IPS-18a (cell line): ENCODE measurements around the gene TAS1R3.
A peak's percentile ranks its signal among the peaks of the same experiment; 100 is the strongest.

Source experiments
- H3K27ac ChIP-seq: one replicate; pipeline ENCODE4 v1.5.1; 2013; ENCODE audit warnings: low read length
- H3K27me3 ChIP-seq: one replicate; pipeline ENCODE4 v1.6.1; 2013; ENCODE audit warnings: mild to moderate bottlenecking, low read length; ENCODE audit not compliant: control insufficient read depth, insufficient read depth
- H3K36me3 ChIP-seq: one replicate; pipeline ENCODE4 v1.6.1; 2013; ENCODE audit warnings: low read depth, low read length; ENCODE audit not compliant: control insufficient read depth
- H3K4me1 ChIP-seq: one replicate; pipeline ENCODE4 v1.6.1; 2013; ENCODE audit warnings: low read depth, low read length; ENCODE audit not compliant: control insufficient read depth
- H3K4me3 ChIP-seq: one replicate; pipeline ENCODE4 v1.5.1; 2013; ENCODE audit warnings: low read length
- H3K9ac ChIP-seq: one replicate; pipeline ENCODE4 v1.6.1; 2013; ENCODE audit warnings: mild to moderate bottlenecking, low read length, moderate library complexity
- H3K9me3 ChIP-seq: one replicate; pipeline ENCODE4 v1.6.1; 2013; ENCODE audit warnings: low read depth, low read length; ENCODE audit not compliant: control insufficient read depth

The TAS1R3 gene

DNA sequence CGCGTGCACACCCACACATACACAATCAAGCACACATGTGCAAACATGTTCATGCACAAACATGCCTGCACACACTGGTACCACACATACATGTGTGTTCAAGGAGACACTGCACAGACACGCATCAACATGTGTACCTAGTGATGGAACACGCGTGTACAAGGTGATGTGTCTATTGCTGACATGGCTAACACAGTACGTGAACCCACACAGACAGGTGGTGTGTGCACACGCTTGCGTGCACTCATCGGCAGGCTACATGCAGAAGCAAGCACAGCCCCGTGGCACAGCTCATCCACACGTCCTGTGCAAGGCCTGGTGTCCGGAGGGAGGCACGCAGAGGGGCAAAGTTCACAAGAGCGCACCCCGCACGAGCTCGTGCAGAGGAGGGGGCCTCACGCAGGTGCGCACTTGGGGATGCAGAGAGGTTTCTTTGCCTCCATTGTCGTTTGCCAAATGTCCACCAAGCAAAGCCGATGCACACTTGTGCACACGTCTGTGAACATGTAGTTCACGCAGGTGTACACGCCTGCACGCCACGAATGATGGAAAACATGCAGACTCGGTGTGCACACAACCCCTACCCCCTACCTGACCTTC lies 24.3 kb upstream of the TAS1R3 start:
- Histone ChIP-seq H3K4me3 (peak overlapping the region; percentile 61), H3K27me3 (peaks cover 6% of the 10 kb centered on the region), H3K4me1 (peaks cover 23% of the 10 kb centered on the region), H3K27ac (no peak overlapping the region), H3K36me3 (peaks cover 9% of the 10 kb centered on the region), H3K9ac (peak overlapping the region; percentile 46), H3K9me3 (no peaks in the 10 kb centered on the region)

DNA sequence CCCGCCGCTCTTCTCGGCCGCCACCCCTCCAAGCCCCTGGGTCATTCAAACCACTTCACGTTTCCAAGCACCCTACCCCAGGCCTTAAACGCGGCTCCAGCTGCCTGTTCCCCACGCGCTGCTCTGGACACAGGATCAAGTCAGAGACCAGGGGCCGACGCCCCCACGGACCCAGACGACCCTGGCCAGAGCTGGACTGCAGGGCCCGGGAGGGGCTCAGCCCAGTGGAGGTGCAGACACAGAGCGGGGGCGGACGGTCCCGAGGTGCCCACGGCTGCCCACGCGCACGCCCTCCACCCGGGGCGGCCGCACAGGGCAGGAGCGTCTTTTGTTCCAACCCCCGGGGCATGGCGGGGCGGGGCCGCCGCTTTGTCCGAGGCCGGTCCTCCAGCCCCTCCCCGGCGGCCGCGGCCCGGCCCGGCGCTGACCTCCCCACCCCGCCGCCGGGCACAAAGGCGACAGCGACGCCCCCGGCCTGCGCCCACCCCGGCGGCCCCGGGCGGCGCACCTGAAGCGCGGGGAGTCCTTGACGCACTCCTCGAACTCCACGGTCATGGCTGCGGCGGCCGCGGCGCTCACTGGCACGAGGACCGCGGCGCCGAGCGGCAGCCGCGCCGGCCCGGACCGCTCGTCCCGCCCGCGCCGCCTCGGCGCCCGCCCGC lies 23.7 kb upstream of the TAS1R3 start:
- no peaks in the 10 kb centered on the region for H3K9me3 ChIP-seq
- H3K27me3 ChIP-seq, result peaks cover 6% of the 10 kb centered on the region
- no peak overlapping the region for H3K27ac ChIP-seq
- H3K36me3 ChIP-seq, result peaks cover 10% of the 10 kb centered on the region
- H3K4me1 ChIP-seq, result peaks cover 23% of the 10 kb centered on the region
- peak overlapping the region; percentile 46 for H3K9ac ChIP-seq
- H3K4me3 ChIP-seq, result peak overlapping the region; percentile 61

DNA sequence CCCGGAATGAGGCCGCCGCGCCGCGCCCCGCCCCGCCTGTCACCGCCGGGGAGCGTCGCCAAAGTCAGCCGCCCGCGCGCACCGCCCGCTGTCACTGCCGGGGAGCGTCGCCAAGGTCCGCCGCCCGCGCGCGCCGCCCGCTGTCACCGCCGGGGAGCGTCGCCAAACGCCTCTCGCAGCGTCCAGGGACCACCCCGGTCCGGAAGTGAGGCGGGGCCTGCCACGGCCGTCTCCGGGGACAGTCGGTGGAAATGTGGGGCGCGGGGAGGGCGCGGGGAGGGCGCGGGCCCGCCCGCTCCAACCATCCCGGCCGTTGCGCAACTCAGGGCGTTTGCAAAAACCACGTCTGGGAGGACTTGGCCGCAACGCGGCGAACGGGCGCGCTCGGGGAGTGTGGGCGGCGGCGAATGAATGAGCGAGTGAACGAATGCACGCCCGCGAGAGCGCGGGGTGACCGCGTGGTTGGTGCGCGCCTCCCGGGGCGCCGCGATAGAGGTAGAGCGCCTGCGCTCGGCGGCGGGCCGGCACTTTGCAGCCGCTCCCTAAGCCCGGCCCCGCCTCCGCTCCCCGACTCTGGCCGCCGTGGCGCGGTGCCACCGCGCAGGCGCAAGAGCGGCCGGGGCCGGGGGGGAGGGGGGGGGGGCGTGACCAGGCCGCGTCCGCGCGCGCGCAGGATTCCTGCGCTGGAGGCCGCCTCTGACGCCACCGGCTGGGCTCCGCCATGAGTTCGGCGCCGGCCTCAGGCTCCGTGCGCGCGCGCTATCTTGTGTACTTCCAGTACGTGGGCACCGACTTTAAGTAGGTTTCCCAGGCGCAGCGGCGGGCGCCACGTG lies 22.9 kb upstream of the TAS1R3 start, which contains the start of the genes ACAP3 and PUSL1:
Gene ACAP3 (minus strand): TSS at position 8 of the 833 bp plus-strand sequence. CDS start 115 bp downstream, outside the sequence.
Gene PUSL1 (plus strand): TSS at position 675 of the 833 bp plus-strand sequence. CDS start 47 bp downstream, at position 722.
- Histone ChIP-seq H3K27me3 (peaks cover 6% of the 10 kb centered on the region), H3K9me3 (no peaks in the 10 kb centered on the region), H3K4me3 (peak within 1 kb of the TSS; percentile 71), H3K27ac (no peak within 1 kb of the TSS), H3K36me3 (peaks cover 17% of the 10 kb centered on the region), H3K9ac (peak within 1 kb of the TSS; percentile 61), H3K4me1 (peaks cover 23% of the 10 kb centered on the region)

DNA sequence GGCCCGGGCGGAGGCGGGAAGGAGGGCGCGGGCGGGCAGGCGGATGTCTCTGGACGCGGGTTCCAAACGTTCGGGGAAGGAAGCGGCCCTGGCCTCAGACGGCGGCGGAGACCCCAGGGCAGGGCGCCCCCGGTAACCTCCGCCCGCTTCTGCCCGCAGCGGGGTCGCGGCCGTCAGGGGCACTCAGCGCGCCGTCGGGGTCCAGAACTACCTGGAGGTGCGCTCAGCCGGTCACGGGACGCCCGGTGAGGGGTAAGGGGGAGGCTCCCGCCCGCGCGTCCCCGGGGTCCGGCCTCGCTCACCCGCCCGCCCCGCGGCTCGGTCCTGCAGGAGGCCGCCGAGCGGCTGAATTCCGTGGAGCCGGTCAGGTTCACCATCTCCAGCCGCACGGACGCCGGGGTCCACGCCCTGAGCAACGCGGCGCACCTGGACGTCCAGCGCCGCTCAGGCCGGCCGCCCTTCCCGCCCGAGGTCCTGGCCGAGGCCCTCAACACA lies 22.3 kb upstream of the TAS1R3 start:
- peaks cover 6% of the 10 kb centered on the region for H3K27me3 ChIP-seq
- H3K36me3 ChIP-seq, result peaks cover 23% of the 10 kb centered on the region
- H3K4me1 ChIP-seq, result peaks cover 23% of the 10 kb centered on the region
- no peak overlapping the region for H3K27ac ChIP-seq
- H3K4me3 ChIP-seq, result peak overlapping the region; percentile 71
- peak overlapping the region; percentile 61 for H3K9ac ChIP-seq
- no peaks in the 10 kb centered on the region for H3K9me3 ChIP-seq

DNA sequence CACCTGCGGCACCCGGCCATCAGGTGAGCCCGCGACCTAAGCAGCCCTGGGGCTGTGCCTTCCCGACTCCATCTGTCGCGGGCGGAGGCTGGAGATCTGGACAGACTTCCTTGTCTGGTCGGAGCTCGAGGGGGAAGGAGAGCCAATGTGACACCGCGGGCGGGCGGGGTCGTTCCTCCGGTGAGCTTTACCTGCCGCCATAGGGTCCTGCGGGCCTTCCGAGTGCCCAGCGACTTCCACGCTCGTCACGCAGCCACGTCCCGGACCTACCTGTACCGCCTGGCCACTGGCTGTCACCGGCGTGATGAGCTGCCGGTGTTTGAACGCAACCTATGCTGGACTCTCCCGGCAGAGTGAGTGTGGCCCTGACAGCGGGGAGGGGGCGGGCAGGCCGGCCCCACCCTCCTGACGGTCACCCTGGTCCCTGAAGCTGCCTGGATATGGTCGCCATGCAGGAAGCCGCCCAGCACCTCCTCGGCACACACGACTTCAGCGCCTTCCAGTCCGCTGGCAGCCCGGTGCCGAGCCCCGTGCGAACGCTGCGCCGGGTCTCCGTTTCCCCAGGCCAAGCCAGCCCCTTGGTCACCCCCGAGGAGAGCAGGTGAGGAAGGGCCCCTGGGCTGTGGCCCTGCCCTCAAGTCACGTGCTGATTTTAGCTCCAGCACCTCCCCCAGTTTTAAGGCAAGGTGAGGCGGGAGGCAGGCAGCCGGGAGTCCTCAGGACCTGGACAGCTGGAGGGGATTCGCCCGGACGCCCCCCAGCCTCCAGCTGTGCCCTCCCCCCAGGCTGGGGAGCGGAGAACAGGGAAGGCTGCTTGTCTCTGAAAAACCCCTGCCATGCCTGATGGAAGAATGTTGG lies 21.6 kb upstream of the TAS1R3 start:
- peaks cover 21% of the 10 kb centered on the region for H3K4me1 ChIP-seq
- H3K9ac ChIP-seq, result peak overlapping the region; percentile 61
- no peaks in the 10 kb centered on the region for H3K9me3 ChIP-seq
- H3K4me3 ChIP-seq, result peak overlapping the region; percentile 71
- no peak overlapping the region for H3K27ac ChIP-seq
- peaks cover 30% of the 10 kb centered on the region for H3K36me3 ChIP-seq
- peaks cover 6% of the 10 kb centered on the region for H3K27me3 ChIP-seq

DNA sequence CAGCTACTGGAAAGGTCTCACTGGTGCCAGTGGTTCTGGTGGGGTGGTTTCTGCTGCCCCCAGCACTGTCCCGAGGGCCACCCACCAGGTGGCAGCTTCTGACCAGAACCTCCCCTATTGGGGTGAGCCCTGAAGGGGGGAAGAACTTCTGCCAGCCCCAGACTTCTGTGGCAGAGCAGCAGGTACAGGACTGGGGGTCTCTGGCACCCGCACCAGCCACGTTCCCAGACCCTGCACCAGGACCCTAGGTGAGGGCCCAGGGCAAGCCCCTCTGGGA lies 21.0 kb upstream of the TAS1R3 start:
- Histone ChIP-seq H3K4me1 (peaks cover 18% of the 10 kb centered on the region), H3K9me3 (no peaks in the 10 kb centered on the region), H3K27me3 (peaks cover 6% of the 10 kb centered on the region), H3K4me3 (peak overlapping the region; percentile 71), H3K27ac (no peak overlapping the region), H3K9ac (no peak overlapping the region), H3K36me3 (peaks cover 35% of the 10 kb centered on the region)

DNA sequence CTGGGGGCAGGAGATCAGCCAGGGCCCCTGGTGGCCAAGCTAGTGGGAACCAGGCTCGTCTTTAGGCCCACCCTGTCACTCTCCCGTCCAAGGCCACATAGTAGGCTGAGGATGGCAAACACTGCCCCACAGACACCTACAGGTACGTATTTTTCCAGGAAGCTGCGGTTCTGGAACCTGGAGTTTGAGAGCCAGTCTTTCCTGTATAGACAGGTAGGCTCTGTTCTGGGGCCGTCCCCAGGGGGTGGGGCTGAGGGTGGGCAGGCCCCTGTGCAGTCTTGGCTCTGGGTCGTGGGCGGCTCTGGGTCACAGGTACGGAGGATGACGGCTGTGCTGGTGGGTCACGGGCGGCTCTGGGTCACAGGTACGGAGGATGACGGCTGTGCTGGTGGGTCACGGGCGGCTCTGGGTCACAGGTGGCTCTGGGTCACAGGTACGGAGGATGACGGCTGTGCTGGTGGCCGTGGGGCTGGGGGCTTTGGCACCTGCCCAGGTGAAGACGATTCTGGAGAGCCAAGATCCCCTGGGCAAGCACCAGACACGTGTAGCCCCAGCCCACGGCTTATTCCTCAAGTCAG lies 20.5 kb upstream of the TAS1R3 start:
- Histone ChIP-seq H3K36me3 (peaks cover 35% of the 10 kb centered on the region), H3K27ac (no peak overlapping the region), H3K9ac (no peak overlapping the region), H3K9me3 (no peaks in the 10 kb centered on the region), H3K4me3 (no peak overlapping the region), H3K4me1 (peaks cover 17% of the 10 kb centered on the region), H3K27me3 (peaks cover 6% of the 10 kb centered on the region)

DNA sequence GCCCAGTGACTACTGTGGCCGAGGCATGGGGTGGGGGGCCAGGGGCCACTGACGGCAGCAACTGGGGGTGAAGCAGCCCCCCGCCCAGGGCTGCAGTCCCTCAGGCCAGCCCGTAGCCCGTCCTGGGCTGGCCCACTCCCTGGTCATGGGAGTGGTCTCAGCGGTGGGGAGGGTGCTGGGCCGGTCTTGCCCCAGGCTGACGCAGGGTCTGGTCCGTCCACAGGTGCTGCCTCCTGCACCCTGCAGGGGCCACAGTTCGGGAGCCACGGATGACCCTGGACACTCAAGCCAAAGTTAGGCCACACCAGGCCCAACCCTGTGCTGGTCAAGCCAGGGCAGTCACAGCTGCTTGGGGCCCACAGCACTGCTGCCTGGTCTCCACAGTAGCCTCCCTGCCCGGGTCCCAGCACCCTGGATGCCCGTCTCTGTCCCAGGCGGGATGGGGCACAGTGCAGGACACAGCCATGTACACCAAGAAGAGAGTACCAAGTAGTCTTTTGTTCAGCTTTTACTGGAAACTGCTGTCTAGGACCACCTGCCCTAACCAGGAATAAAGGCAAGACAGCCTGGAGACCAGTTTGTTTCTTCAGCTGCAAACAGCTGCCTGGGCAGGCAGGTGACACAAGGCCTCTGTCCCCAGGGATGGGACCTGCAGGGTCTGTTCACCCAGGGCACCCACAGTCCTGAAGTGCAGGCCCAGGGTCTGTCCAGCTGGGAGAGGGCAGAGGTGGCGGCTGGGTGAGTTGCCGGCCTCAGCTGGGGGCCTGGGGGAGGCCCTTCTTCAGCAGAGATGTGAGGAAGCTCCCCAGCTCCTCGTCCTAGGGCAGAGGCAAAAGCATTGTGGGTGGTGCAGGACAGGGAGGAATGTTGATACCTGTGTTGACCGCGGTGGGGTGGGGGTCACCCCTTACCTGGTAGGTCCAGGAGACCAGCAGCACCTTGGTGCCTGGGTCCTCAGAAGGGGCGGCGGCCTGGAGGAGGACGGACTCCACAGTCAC lies 19.7 kb upstream of the TAS1R3 start:
- no peaks in the 10 kb centered on the region for H3K9me3 ChIP-seq
- no peak overlapping the region for H3K4me3 ChIP-seq
- peaks cover 19% of the 10 kb centered on the region for H3K4me1 ChIP-seq
- H3K9ac ChIP-seq, result no peak overlapping the region
- no peak overlapping the region for H3K27ac ChIP-seq
- H3K27me3 ChIP-seq, result peaks cover 6% of the 10 kb centered on the region
- peaks cover 35% of the 10 kb centered on the region for H3K36me3 ChIP-seq

DNA sequence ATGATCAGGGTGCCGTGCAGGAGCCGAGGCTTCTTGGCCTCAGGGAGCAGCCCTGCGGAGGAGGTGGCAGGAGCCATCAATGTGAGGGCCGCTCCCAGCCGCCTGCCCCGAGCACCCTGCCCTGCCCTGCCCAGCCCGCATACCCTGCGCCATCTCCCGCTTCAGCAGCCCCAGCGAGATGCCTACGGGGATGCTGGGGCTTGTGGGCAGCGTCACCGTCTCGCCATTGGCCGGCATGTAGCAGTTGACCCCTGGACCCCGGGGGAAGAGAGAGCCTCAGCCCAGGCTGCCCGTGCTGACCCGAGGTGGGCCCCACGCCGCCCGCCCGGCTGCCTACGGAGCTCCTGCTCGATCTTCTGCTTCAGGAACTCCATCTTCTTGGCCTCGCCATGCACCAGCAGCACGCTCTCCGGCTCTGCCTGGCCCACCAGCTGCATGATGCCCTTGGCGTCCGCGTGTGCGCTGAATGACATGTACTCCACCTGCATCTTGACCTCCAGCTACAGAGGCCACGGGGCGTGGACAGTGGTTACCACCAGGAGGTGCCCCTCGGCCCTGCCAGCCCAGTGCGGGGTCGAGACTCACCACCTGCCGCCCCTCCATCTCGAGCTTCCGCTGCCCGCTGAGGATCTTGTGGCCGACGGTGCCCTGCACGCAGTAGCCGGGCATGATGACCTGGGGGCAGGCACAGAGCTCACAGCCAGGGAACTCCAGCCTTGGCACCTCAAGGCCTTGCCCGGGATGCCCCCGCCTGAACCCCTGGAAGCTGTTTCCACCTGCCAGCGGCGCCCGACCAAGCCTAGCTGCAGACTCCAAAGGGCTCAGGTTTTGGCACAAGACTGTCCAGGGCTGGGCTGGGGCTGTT lies 18.4 kb upstream of the TAS1R3 start:
- Histone ChIP-seq H3K27me3 (no peaks in the 10 kb centered on the region), H3K4me3 (no peak overlapping the region), H3K27ac (no peak overlapping the region), H3K9me3 (no peaks in the 10 kb centered on the region), H3K9ac (no peak overlapping the region), H3K4me1 (peaks cover 12% of the 10 kb centered on the region), H3K36me3 (peaks cover 43% of the 10 kb centered on the region)
